CD4-positive, alpha-beta T cell (primary cell): ENCODE data around the gene HSPA9. TPM values are rescaled to one million over a fixed set of nuclear protein-coding genes. Genes with fewer than 3 reads are reported as not detected.
A peak's percentile ranks its signal among the peaks of the same experiment; 100 is the strongest.

Source experiments
- ATAC-seq: fragments of 200-7000 bp; cut with Tn5 transposase; one replicate; pipeline ENCODE4 v1.10.0; 2022; ENCODE audit warnings: mild to moderate bottlenecking; ENCODE audit not compliant: poor library complexity
- CTCF ChIA-PET: fragments of 350-600 bp; sonication (Branson Sonifier 250); formaldehyde crosslinking; loops from one replicate; lab custom pipeline; 2021; ENCODE audit warnings: antibody characterized with exemption, inconsistent platforms; lab: Charles Lee
- POLR2A ChIA-PET: fragments of 350-600 bp; sonication (Branson Sonifier 250); formaldehyde crosslinking; loops from one replicate; lab custom pipeline; 2021; ENCODE audit warnings: antibody characterized with exemption, inconsistent platforms; lab: Charles Lee
- DNase-seq, 14 experiments: peaks; one replicate each; pipeline ENCODE4 v3.0.0-alpha.2; 2013 to 2020; ENCODE audit warnings: mixed read lengths in 2 of 14
- H3K27ac ChIP-seq, 2 donors: one replicate each; pipeline versions ENCODE4 v1.5.1 to v1.7.0; 2013; ENCODE audit warnings: low read length in 2 of 2, low read depth in 1 of 2, mild to moderate bottlenecking in 1 of 2
- H3K27me3 ChIP-seq, 2 experiments: 1 replicate in 1 of 2; 2 replicates in 1 of 2; pipeline versions ENCODE4 v1.6.1 to v1.7.0; 2013; ENCODE audit warnings: low read length in 2 of 2, control low read depth in 1 of 2, mild to moderate bottlenecking in 1 of 2, moderate library complexity in 1 of 2; ENCODE audit not compliant: insufficient read depth in 2 of 2, control insufficient read depth in 1 of 2
- H3K36me3 ChIP-seq: one replicate; pipeline ENCODE4 v1.6.1; 2013; ENCODE audit warnings: low read length, control low read depth; ENCODE audit not compliant: insufficient read depth
- H3K4me1 ChIP-seq: one replicate; pipeline ENCODE4 v1.6.1; 2013; ENCODE audit warnings: low read length, control low read depth; ENCODE audit not compliant: insufficient read depth
- H3K4me3 ChIP-seq: one replicate; pipeline ENCODE4 v1.5.1; 2013; ENCODE audit warnings: mild to moderate bottlenecking, low read length, moderate library complexity
- H3K9me3 ChIP-seq, 2 experiments: 1 replicate in 1 of 2; 2 replicates in 1 of 2; pipeline versions ENCODE4 v1.6.1 to v1.7.0; 2013; ENCODE audit warnings: low read length in 2 of 2, mild to moderate bottlenecking in 2 of 2, control low read depth in 1 of 2, moderate library complexity in 1 of 2; ENCODE audit not compliant: control insufficient read depth in 1 of 2, insufficient read depth in 1 of 2
- H3K27ac Mint-ChIP-seq: one replicate; pipeline ENCODE4 v1.8.0; 2020; ENCODE audit warnings: mixed read lengths
- H3K27me3 Mint-ChIP-seq: one replicate; pipeline ENCODE4 v1.8.0; 2021; ENCODE audit warnings: mixed read lengths
- H3K36me3 Mint-ChIP-seq: one replicate; pipeline ENCODE4 v1.8.0; 2021; ENCODE audit warnings: low read depth, mixed read lengths
- H3K4me1 Mint-ChIP-seq: one replicate; pipeline ENCODE4 v1.8.0; 2021; ENCODE audit warnings: low read depth, mixed read lengths
- H3K4me3 Mint-ChIP-seq: one replicate; pipeline ENCODE4 v1.8.0; 2020; ENCODE audit warnings: mild to moderate bottlenecking, mixed read lengths
- H3K9me3 Mint-ChIP-seq: one replicate; pipeline ENCODE4 v1.8.0; 2020; ENCODE audit warnings: mixed read lengths
- CTCF ChIP-seq: fragments of 200-600 bp; IDR thresholded peaks from one replicate; pipeline ENCODE4 v1.8.0; 2022; ENCODE audit warnings: antibody characterized with exemption, mild to moderate bottlenecking
- intact Hi-C, 2 experiments: fragments of 100-400 bp; cut with DNase I in 1 of 2; cut with micrococcal nuclease in 1 of 2; formaldehyde crosslinking; loops; one replicate each; pipeline versions ENCODE4 v1.15.1 to v1.9.0; 2023 to 2025; cut with DNase I, micrococcal nuclease
- total RNA-seq, 174 experiments: library from RNA in 2 of 174; stranded (reverse) in 2 of 174; gene quantifications; one replicate each; pipeline ENCODE4 v1.2.3 and lab custom pipeline; 2021 to 2026

Gene HSPA9
- total RNA-seq, 2 experiments from 2014 or later, result 354 to 366 TPM

- Histone ChIP-seq H3K4me1 (peaks cover 57% of the 10 kb centered on the region), H3K4me3 (peak within 1 kb of the TSS; percentile 95), H3K27ac (peak within 1 kb of the TSS; percentile 99 to 100), H3K9me3 (no peaks in the 10 kb centered on the region), H3K27me3 (no peaks in the 10 kb centered on the region), H3K36me3 (peaks cover 25% of the 10 kb centered on the region)
- H3K4me1 Mint-ChIP-seq, result peaks cover 88% of the 10 kb centered on the region
- peak within 1 kb of the TSS; percentile 99 for H3K27ac Mint-ChIP-seq
- intact Hi-C loops, result loop anchor here (1.0 to 10.0 kb wide), 8 partner anchors 32 to 652 kb away; partner anchors contain the start of genes EGR1 (in 2 of the 2), HSPA9 (in 2 of the 2), KDM3B (in 2 of the 2) and CDC23 (in 1 of the 2)
- peaks cover 57% of the 10 kb centered on the region for H3K36me3 Mint-ChIP-seq
- POLR2A ChIA-PET, result interaction anchor here (0.6 to 4.3 kb wide), 32 partner anchors 9 to 1858 kb away, joined by 3 to 152 read pairs (median 6); partner anchors contain the start of genes ANKHD1, CDC23, CDC25C and EGR1
- no peaks in the 10 kb centered on the region for H3K9me3 Mint-ChIP-seq
- CTCF ChIA-PET, result interaction anchor here (0.9 to 3.3 kb wide), 6 partner anchors 32 to 211 kb away, joined by 3 to 16 read pairs (median 6); partner anchors contain the start of genes CDC25C, EGR1, HSPA9 and KDM3B
- no peak for TF ChIP-seq CTCF
- H3K27me3 Mint-ChIP-seq, result no peaks in the 10 kb centered on the region
- peak within 1 kb of the TSS; percentile 99 for H3K4me3 Mint-ChIP-seq
- DNase-seq (peak; percentile 98 to 100 (median 99)), ATAC-seq (peak; percentile 87)
These were observed 32.1 kb downstream of the HSPA9 start, which contains the start of gene ETF1 for GRCh38 chr5:138542956-138543729. Gene ETF1, minus strand, starts transcription at chr5:138543236. Its CDS starts 318 bp downstream, at chr5:138542918.

GRCh38 chr5:138542180-138542955 lies 32.8 kb downstream of the HSPA9 start:
- Mint-ChIP-seq H3K4me3 (peak overlapping the region; percentile 99), H3K9me3 (no peaks in the 10 kb centered on the region), H3K4me1 (peaks cover 81% of the 10 kb centered on the region), H3K27ac (peak overlapping the region; percentile 99), H3K36me3 (peaks cover 53% of the 10 kb centered on the region), H3K27me3 (no peaks in the 10 kb centered on the region)
- Histone ChIP-seq H3K27ac (peak overlapping the region; percentile 99), H3K4me3 (peak overlapping the region; percentile 95), H3K4me1 (peaks cover 49% of the 10 kb centered on the region), H3K36me3 (peaks cover 22% of the 10 kb centered on the region), H3K9me3 (no peaks in the 10 kb centered on the region), H3K27me3 (no peaks in the 10 kb centered on the region)
- POLR2A ChIA-PET, result interaction anchor here (0.7 to 4.3 kb wide), 24 partner anchors 8 to 1859 kb away, joined by 3 to 152 read pairs (median 6); partner anchors contain the start of genes ANKHD1, CDC25C, EGR1 and FAM53C
- ATAC-seq, result peak; percentile 27
- intact Hi-C loops, result loop anchor here (2.0 to 10.0 kb wide), 6 partner anchors 48 to 652 kb away; partner anchors contain the start of genes KDM3B (in 2 of the 2), CDC23 (in 1 of the 2), EGR1 (in 1 of the 2) and SIL1 (in 1 of the 2)
- CTCF ChIA-PET, result interaction anchor here (0.9 to 3.3 kb wide), 5 partner anchors 33 to 211 kb away, joined by 3 to 16 read pairs (median 8); partner anchors contain the start of genes CDC25C, EGR1, HSPA9 and KDM3B
- no peak for TF ChIP-seq CTCF
- DNase-seq, result peak in 3 of 14 experiments; percentile 18 to 27 (median 18)
